Measurements from ENCODE around the gene DNAJC28. TPM values are rescaled to one million over a fixed set of nuclear protein-coding genes. Genes with fewer than 3 reads are reported as not detected.
A peak's percentile ranks its signal among the peaks of the same experiment; 100 is the strongest.

DNAJC28 gene
- total RNA-seq (2021) (2.6 to 4.0 TPM (median 3.5 TPM) in 3 replicates), Bru-seq, nascent RNA (percentile 82 among the genes with signal in this experiment)
- long read RNA-seq, experiment 1, transcript DNAJC28-202 (2 exons, 1,354 nt), result major isoform, 8 of 11 reads
- long read RNA-seq, experiment 1, partial matches to known transcripts, result 0 of 11 reads
- long read RNA-seq, experiment 1, other reads (novel, unspliced or antisense), result 3 of 11 reads
- long read RNA-seq, experiment 2, partial matches to known transcripts, result 0 of 7 reads
- long read RNA-seq, experiment 2, other reads (novel, unspliced or antisense), result 2 of 7 reads
- long read RNA-seq, experiment 3, transcript DNAJC28-202 (2 exons, 1,354 nt), result major isoform, 6 of 10 reads
- long read RNA-seq, experiment 3, partial matches to known transcripts, result 0 of 10 reads
- long read RNA-seq, experiment 3, other reads (novel, unspliced or antisense), result 4 of 10 reads

DNA sequence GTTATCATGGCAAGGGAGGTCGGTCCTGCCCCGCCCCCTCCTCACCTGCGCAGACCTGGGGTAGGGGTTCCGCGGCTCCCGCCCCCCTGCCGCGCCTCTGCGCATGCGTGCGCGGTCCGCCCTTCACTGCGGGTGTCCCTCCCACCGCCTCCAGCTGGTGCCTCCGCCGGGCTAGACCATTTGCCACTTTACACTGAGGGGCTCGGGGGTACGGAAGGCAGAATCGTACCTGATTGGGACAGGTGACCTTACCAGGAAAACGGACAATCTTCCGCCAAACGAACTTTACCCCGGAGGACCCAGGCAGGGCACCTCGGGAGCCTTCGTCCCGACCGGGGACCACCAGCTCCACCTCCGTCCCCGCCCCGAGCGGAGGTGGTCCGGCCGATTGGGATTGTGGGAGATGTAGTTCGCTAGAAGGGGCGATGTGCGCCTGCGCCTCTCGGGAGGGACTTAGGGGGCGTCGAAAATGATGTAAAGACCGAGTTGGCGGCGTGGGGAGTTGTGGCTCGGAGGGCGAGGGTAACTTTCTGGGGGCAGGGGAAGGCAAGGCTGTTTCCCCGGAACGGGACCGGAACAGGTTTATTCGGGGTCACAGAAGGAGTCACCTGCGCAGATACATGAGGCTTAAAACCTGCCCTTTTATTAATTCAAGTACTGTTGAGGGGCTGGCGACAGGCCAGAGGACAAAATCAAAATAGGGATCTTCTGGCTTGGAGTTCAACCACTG lies at the start of gene DNAJC28:
DNAJC28 (minus strand) TSS at position 344 of the 730 bp plus-strand sequence. CDS start 2,323 bp downstream, outside the sequence.
- ATAC-seq (peak; percentile 96), DNase-seq (ENCODE audit: low spot score) (peak; percentile 97)
- CTCF ChIA-PET, result interaction anchor here (0.6 to 2.5 kb wide), 8 partner anchors 10 to 219 kb away, joined by 3 to 14 read pairs (median 4); partner anchors contain the start of genes IFNAR1 and TMEM50B
- POLR2A ChIA-PET, result interaction anchor here (0.8 to 1.7 kb wide), 2 partner anchors 12 to 97 kb away, joined by 3 to 15 read pairs; partner anchors contain the start of genes DONSON and TMEM50B
- H3K4me3 Mint-ChIP-seq, result peak within 1 kb of the TSS; percentile 90
- peak; percentile 93 for TF ChIP-seq ETV6 (CRISPR knock-in tag; IDR thresholded peaks at IDR 0.05)
- TF ChIP-seq SP1 (CRISPR knock-in tag; conservative IDR thresholded peaks at IDR 0.05), result peak; percentile 87
- TF ChIP-seq FOXK1 (CRISPR knock-in tag; IDR thresholded peaks at IDR 0.05), result 0 out of 2 replicates have a peak, but pooled peaks have one; percentile 6
- TF ChIP-seq MAX (CRISPR knock-in tag; IDR thresholded peaks at IDR 0.05), result peak; percentile 83
- TF ChIP-seq, protein P1, sequence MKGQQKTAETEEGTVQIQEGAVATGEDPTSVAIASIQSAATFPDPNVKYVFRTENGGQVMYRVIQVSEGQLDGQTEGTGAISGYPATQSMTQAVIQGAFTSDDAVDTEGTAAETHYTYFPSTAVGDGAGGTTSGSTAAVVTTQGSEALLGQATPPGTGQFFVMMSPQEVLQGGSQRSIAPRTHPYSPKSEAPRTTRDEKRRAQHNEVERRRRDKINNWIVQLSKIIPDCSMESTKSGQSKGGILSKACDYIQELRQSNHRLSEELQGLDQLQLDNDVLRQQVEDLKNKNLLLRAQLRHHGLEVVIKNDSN (CRISPR knock-in tag; IDR thresholded peaks at IDR 0.05), result no peak
- TF ChIP-seq TEAD1 (CRISPR knock-in tag; IDR thresholded peaks at IDR 0.05), result 0 out of 2 replicates have a peak, but pooled peaks have one; percentile 55
- TF ChIP-seq PRDM15 (CRISPR knock-in tag; IDR thresholded peaks at IDR 0.05), result 0 out of 2 replicates have a peak, but pooled peaks have one; percentile 19
- no peak for TF ChIP-seq NFYB (CRISPR knock-in tag; conservative IDR thresholded peaks at IDR 0.05; ENCODE audit: low read depth)
- 0 out of 2 replicates have a peak, but pooled peaks have one; percentile 51 for TF ChIP-seq CREM (CRISPR knock-in tag; IDR thresholded peaks at IDR 0.05)
- TF ChIP-seq, protein P2, sequence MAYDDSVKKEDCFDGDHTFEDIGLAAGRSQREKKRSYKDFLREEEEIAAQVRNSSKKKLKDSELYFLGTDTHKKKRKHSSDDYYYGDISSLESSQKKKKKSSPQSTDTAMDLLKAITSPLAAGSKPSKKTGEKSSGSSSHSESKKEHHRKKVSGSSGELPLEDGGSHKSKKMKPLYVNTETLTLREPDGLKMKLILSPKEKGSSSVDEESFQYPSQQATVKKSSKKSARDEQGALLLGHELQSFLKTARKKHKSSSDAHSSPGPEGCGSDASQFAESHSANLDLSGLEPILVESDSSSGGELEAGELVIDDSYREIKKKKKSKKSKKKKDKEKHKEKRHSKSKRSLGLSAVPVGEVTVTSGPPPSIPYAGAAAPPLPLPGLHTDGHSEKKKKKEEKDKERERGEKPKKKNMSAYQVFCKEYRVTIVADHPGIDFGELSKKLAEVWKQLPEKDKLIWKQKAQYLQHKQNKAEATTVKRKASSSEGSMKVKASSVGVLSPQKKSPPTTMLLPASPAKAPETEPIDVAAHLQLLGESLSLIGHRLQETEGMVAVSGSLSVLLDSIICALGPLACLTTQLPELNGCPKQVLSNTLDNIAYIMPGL (CRISPR knock-in tag; IDR thresholded peaks at IDR 0.05), result peak; percentile 74
- 0 out of 2 replicates have a peak, but pooled peaks have one; percentile 27 for TF ChIP-seq JUN (CRISPR knock-in tag; IDR thresholded peaks at IDR 0.05)
- TF ChIP-seq, protein P3, sequence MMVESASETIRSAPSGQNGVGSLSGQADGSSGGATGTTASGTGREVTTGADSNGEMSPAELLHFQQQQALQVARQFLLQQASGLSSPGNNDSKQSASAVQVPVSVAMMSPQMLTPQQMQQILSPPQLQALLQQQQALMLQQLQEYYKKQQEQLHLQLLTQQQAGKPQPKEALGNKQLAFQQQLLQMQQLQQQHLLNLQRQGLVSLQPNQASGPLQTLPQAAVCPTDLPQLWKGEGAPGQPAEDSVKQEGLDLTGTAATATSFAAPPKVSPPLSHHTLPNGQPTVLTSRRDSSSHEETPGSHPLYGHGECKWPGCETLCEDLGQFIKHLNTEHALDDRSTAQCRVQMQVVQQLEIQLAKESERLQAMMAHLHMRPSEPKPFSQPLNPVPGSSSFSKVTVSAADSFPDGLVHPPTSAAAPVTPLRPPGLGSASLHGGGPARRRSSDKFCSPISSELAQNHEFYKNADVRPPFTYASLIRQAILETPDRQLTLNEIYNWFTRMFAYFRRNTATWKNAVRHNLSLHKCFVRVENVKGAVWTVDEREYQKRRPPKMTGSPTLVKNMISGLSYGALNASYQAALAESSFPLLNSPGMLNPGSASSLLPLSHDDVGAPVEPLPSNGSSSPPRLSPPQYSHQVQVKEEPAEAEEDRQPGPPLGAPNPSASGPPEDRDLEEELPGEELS (CRISPR knock-in tag; IDR thresholded peaks at IDR 0.05), result 0 out of 2 replicates have a peak, but pooled peaks have one; percentile 80
- no peak for TF ChIP-seq RORB (CRISPR knock-in tag; IDR thresholded peaks at IDR 0.05)
- peak; percentile 78 for TF ChIP-seq GABPB1 (CRISPR knock-in tag; IDR thresholded peaks at IDR 0.05)
- peak; percentile 78; the same call in 1 of the 2 replicates for TF ChIP-seq ZNF232 (CRISPR knock-in tag; IDR thresholded peaks at IDR 0.05)
- TF ChIP-seq RELA (CRISPR knock-in tag; IDR thresholded peaks at IDR 0.05; ENCODE audit: borderline replicate concordance), result no peak
- H3K36me3 Mint-ChIP-seq, result peaks cover 12% of the 10 kb centered on the region
- peaks cover 21% of the 10 kb centered on the region for H3K4me1 Mint-ChIP-seq
- peak within 1 kb of the TSS; percentile 86 for H3K27ac Mint-ChIP-seq
- peaks cover 3% of the 10 kb centered on the region; the same call in 1 of the 2 replicates for H3K27me3 Mint-ChIP-seq (ENCODE audit: low read depth)
- no peaks in the 10 kb centered on the region for H3K9me3 Mint-ChIP-seq

All from WTC11 (cell line).